ENCODE measurements around the gene GVQW3.

GVQW3 gene

DNA sequence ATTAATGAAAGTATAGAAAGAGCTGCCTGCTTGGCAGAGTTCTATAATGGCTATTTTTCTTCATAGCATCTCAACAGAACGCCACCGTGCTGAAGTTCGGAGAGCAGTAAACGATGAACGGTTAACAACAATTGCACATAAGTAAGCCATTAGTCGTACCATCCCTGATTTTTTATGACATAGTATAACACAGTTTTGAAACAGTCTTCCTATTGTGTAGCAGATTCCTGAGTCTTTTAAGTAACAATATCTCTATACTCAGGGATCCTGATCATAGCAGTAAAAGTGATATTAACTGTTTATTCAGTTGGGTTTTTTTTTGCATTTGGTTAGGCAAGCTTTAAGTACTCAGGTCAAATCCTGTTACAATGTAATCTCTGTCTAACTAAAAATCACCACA is 72.1 kb downstream of the GVQW3 start:
- DNase-seq, result no peak

DNA sequence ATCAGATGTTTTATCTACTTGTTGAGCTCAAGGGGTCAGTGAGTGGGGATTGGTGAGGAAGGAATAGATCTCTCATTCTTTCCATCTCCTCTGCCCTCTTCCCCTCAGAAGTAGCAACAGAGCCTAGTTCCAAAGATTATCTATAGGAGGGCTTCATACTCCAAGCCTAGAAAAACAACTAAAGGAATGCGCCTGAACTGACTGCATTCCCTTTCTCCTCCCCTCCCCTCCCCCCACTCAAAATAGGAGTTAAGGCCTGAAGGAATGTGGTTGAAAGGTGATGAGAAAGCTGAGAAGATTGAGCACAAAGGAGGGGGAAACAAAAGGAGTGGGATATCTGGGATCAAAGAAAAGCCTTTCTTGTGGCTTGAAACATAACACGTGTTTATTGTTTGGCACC is 74.2 kb downstream of the GVQW3 start:
- DNase-seq, result no peak

DNA sequence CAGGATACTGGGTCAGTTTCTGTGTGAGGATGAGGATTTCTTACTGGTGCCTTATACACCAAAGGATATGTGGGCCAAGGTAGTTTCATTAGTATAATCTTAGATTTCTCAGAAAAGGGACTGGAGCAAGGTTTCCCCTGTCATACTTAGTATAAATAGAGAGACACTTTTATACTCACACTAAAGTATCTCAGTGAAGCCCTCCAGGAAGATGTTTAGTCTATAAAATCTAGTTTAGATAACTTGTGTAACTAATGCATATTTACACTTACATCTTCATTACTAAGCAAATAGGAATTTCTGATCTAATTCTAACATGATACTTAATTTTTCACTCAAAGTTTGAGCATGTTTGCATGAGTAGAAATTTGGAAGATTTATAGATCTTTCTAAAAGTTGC is 74.8 kb downstream of the GVQW3 start:
- DNase-seq, result no peak

DNA sequence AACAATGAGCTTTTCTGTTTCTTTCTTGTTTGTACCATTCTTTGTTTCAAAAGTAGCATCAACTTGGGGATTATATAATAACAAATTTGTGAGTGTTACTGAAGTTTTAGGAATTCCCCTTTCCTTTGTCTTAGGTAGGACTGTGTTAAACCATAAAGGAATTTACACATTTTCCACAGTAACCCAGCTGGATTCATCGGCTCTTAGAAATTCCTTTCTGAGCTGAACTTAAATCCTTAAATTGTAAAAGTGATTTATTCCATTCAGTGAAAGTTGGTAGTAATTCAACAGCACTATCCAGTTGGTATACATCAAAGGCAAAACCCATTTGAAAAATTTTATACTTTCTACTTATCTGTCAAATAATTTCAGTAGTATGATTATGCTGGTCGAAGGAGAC is 75.4 kb downstream of the GVQW3 start:
- DNase-seq, result no peak
